Thymus (tissue), 11 donors: ENCODE data around the gene HAPSTR1. TPM values are rescaled to one million over a fixed set of nuclear protein-coding genes. Genes with fewer than 3 reads are reported as not detected.

Source experiments
- DNase-seq, 9 donors: peaks; one replicate each; pipeline ENCODE4 v3.0.0-alpha.2; 2013; ENCODE audit warnings: low spot score in 9 of 9, low read depth in 6 of 9, missing footprints in 1 of 9
- H3K27ac ChIP-seq, 2 donors: one replicate each; pipeline ENCODE4 v1.5.1; 2013; ENCODE audit warnings: control low read depth in 1 of 2, low read depth in 1 of 2, low read length in 1 of 2, mild to moderate bottlenecking in 1 of 2, moderate library complexity in 1 of 2
- H3K27me3 ChIP-seq, 2 donors: one replicate each; pipeline ENCODE4 v1.5.1; 2013; ENCODE audit warnings: low read length in 1 of 2; ENCODE audit not compliant: control insufficient read depth in 2 of 2, insufficient read depth in 1 of 2
- H3K36me3 ChIP-seq, 2 donors: one replicate each; pipeline ENCODE4 v1.5.1; 2013; ENCODE audit warnings: low read length in 1 of 2, mild to moderate bottlenecking in 1 of 2, moderate library complexity in 1 of 2; ENCODE audit not compliant: control insufficient read depth in 2 of 2, insufficient read depth in 2 of 2
- H3K4me1 ChIP-seq, 2 donors: one replicate each; pipeline ENCODE4 v1.5.1; 2013; ENCODE audit warnings: low read length in 2 of 2; ENCODE audit not compliant: control insufficient read depth in 2 of 2, insufficient read depth in 2 of 2
- H3K4me3 ChIP-seq, 2 donors: one replicate each; pipeline ENCODE4 v1.5.1; 2013; ENCODE audit warnings: low read length in 2 of 2, control low read depth in 1 of 2, mild to moderate bottlenecking in 1 of 2
- H3K9me3 ChIP-seq, 2 donors: one replicate each; pipeline ENCODE4 v1.5.1; 2013; ENCODE audit warnings: low read length in 1 of 2, mild to moderate bottlenecking in 1 of 2; ENCODE audit not compliant: control insufficient read depth in 2 of 2, insufficient read depth in 1 of 2
- WGBS: extraction: QIAGEN DNeasy Blood & Tissue Kit; methylation state at CpG from one replicate; pipeline ENCODE4 v1.1.7; 2013; 5-methylcytosine and 5-hydroxymethylcytosine counted together
- polyA plus RNA-seq: library from polyadenylated mRNA; stranded (reverse); fragments of 200-250 nt; gene quantifications from one replicate; pipeline ENCODE4 v1.2.3, GENCODE V29; 2013
- total RNA-seq: library from RNA; stranded (reverse); fragments of 120-200 nt; gene quantifications from one replicate; pipeline ENCODE4 v1.2.4, GENCODE V29; 2013
- donor health status: healthy.

Gene HAPSTR1
- total and polyA plus RNA-seq, 2 donors = 20.8 to 33.7 TPM

- Histone ChIP-seq H3K4me1 (no peaks in the 10 kb centered on the region), H3K4me3 (no peak overlapping the region), H3K9me3 (no peaks in the 10 kb centered on the region), H3K27me3 (no peaks in the 10 kb centered on the region), H3K36me3 (no peaks in the 10 kb centered on the region), H3K27ac (no peak overlapping the region)
- 96% methylated on average over 7 of the region's 7 CpGs for WGBS
- no peak for DNase-seq
These were observed 42.2 kb upstream of the HAPSTR1 start for GRCh38 chr16:9049241-9049640.

GRCh38 chr16:9050102-9050830 is 41.2 kb upstream of the HAPSTR1 start:
- WGBS = 72% methylated on average over 20 of the region's 20 CpGs
- DNase-seq = peak in 2 of 9 donors; percentile 7 to 11
- Histone ChIP-seq H3K36me3 (no peaks in the 10 kb centered on the region), H3K9me3 (no peaks in the 10 kb centered on the region), H3K4me3 (no peak overlapping the region), H3K4me1 (no peaks in the 10 kb centered on the region), H3K27ac (no peak overlapping the region), H3K27me3 (no peaks in the 10 kb centered on the region)

DNA sequence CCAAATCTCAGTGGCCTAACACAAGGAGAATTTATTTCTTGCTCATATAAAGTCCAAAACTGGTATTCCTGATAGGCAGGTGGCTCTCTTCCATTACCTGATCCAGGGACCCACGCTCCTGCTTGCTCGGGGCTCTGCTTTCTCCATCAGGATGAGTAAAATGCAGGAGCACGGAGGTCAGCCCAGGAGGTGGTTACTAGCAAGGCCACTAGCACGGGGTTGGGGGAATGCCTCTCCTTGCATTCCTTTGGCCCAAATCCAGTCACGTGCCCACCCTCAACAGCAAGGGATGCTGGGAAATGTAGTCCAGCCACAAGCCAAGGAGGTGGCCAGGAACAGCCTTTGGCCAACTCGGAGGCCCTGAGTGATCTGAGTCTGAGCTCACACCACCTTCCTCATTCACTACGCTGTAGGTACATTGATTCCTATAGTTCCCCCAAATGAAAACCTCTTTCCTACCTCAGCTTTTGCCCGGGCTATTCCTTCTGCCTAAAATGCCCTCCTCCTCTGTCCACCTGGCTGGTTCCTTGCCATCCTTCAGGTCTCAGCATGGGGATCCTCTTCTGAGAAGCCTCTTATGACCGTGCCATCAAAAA is 38.3 kb upstream of the HAPSTR1 start:
- H3K4me1 ChIP-seq = no peaks in the 10 kb centered on the region
- DNase-seq = peak in 1 of 9 donors; percentile 2
- no peaks in the 10 kb centered on the region for H3K9me3 ChIP-seq
- no peaks in the 10 kb centered on the region for H3K36me3 ChIP-seq
- no peak overlapping the region for H3K27ac ChIP-seq
- no peak overlapping the region for H3K4me3 ChIP-seq
- 48% methylated on average over 9 of the region's 9 CpGs for WGBS
- no peaks in the 10 kb centered on the region for H3K27me3 ChIP-seq

GRCh38 chr16:9054460-9054859 is 37.0 kb upstream of the HAPSTR1 start:
- Histone ChIP-seq H3K9me3 (no peaks in the 10 kb centered on the region), H3K27me3 (no peaks in the 10 kb centered on the region), H3K4me3 (no peak overlapping the region), H3K36me3 (no peaks in the 10 kb centered on the region), H3K4me1 (no peaks in the 10 kb centered on the region), H3K27ac (no peak overlapping the region)
- no peak for DNase-seq
- WGBS = 95% methylated on average over 4 of the region's 4 CpGs

DNA sequence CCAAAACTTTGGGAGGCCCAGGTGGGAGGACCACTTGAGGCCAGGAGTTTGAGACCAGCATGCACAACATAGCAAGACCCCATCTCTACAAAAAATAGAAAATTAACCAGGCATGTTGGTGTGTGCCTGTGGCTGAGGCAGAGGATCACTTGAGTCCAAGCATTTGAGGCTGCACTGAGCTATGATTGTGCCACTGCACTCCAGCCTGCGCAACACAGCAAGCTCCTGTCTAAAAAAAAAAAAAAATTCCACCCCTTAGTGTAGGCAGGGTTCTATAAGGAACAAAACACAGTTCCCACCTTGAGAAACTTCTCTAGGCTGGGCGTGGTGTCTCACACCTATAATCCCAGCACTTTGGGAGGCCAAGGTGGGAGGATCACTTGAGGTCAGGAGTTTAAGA is 36.3 kb upstream of the HAPSTR1 start:
- H3K4me1 ChIP-seq = no peaks in the 10 kb centered on the region
- H3K27me3 ChIP-seq = no peaks in the 10 kb centered on the region
- WGBS = 95% methylated on average over 2 of the region's 2 CpGs
- DNase-seq = no peak
- H3K36me3 ChIP-seq = no peaks in the 10 kb centered on the region
- no peak overlapping the region for H3K27ac ChIP-seq
- no peaks in the 10 kb centered on the region for H3K9me3 ChIP-seq
- H3K4me3 ChIP-seq = no peak overlapping the region

- no peak for DNase-seq
- no peaks in the 10 kb centered on the region for H3K36me3 ChIP-seq
- 95% methylated on average over 2 of the region's 2 CpGs for WGBS
These were observed 35.8 kb upstream of the HAPSTR1 start for GRCh38 chr16:9055661-9056060.

DNA sequence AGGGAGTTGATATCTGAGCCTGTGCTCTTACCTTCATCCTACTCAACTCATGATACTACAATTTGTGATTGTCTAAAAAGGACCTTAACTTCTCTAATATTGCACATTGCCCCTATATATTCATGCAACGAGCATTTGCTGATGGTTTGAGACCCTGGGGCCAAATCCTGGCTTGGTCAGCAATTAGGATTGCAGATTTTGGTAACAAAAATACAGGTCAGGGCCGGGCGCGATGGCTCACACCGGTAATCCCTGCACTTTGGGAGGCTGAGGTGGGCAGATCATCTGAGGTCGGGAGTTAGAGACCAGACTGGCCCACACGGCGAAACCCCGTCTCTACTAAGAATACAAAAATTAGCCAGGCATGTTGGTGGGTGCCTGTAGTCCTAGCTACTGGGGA is 35.4 kb upstream of the HAPSTR1 start:
- Histone ChIP-seq H3K36me3 (no peaks in the 10 kb centered on the region), H3K4me1 (no peaks in the 10 kb centered on the region), H3K27ac (no peak overlapping the region), H3K27me3 (no peaks in the 10 kb centered on the region), H3K9me3 (no peaks in the 10 kb centered on the region), H3K4me3 (no peak overlapping the region)
- 92% methylated on average over 9 of the region's 9 CpGs for WGBS
- no peak for DNase-seq

More at GRCh38 chr16:9055661-9056060, 35.8 kb upstream of the HAPSTR1 start:
- Histone ChIP-seq H3K4me3 (no peak overlapping the region), H3K4me1 (no peaks in the 10 kb centered on the region), H3K27me3 (no peaks in the 10 kb centered on the region), H3K27ac (no peak overlapping the region), H3K9me3 (no peaks in the 10 kb centered on the region)

- Histone ChIP-seq H3K27me3 (no peaks in the 10 kb centered on the region), H3K9me3 (no peaks in the 10 kb centered on the region), H3K4me1 (no peaks in the 10 kb centered on the region), H3K4me3 (no peak overlapping the region), H3K27ac (no peak overlapping the region), H3K36me3 (no peaks in the 10 kb centered on the region)
- 96% methylated on average over 9 of the region's 9 CpGs for WGBS
- no peak for DNase-seq
These were observed 33.2 kb upstream of the HAPSTR1 start for GRCh38 chr16:9058211-9058610.

DNA sequence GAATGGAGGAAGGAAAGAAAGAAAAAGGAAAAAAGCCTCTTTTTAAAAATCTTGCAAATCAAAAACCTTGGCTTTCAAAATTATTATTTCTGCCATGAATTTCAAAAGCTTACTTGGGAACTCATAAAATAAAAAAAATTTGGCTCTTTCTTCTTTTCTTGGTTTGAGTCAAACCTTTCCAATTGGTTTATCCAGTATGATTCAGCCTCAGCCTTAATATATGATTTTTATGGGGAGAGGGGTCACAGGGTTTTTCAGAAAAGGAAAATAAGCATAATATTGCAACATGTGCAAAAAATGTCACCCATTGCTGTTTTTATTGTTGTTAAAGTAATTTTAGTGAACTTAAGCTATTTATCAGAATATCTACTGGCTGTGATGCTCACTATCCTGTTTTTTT is 31.2 kb upstream of the HAPSTR1 start:
- no peak for DNase-seq
- Histone ChIP-seq H3K27ac (no peak overlapping the region), H3K36me3 (no peaks in the 10 kb centered on the region), H3K4me1 (no peaks in the 10 kb centered on the region), H3K4me3 (no peak overlapping the region), H3K9me3 (no peaks in the 10 kb centered on the region), H3K27me3 (no peaks in the 10 kb centered on the region)
